ENCODE measurements around the gene GPC5. TPM values are rescaled to one million over a fixed set of nuclear protein-coding genes. Genes with fewer than 3 reads are reported as not detected.

GPC5 gene
- total RNA-seq, 2 donors from 2014 or later, result 0.22 to 0.51 TPM

DNA sequence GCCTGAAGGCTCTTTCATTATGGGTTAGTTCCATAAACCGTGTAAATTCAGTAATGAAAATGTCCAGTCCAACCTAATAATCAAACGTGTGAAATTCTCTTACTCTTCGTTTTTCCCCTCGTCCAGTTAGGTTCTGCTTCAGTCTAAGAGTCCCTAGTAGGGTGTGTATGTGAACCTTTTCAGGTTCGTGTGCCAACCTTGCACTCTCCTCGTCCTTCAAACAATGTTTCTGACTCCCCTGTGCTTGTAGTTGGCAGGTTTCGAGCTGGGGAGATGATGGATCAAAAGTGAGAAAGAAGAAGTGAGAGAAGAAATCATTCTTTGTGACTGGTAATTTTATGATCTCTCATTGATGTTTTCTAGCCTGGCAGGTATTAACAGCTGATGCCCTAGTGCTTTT, 366.1 kb downstream of the GPC5 start:
- Histone ChIP-seq H3K27me3 (ENCODE audit: control insufficient read depth, insufficient read depth, low read length, poor library complexity, severe bottlenecking) (no peaks in the 10 kb centered on the region), H3K9ac (ENCODE audit: extremely low read depth, low read length, poor library complexity, severe bottlenecking) (no peak overlapping the region), H3K4me3 (ENCODE audit: low read length) (no peak overlapping the region), H3K36me3 (ENCODE audit: control insufficient read depth, insufficient read depth, low read length) (no peaks in the 10 kb centered on the region), H3K4me1 (ENCODE audit: control insufficient read depth, insufficient read depth, low read length) (peaks cover 17% of the 10 kb centered on the region), H3K9me3 (ENCODE audit: control insufficient read depth, low read length) (no peaks in the 10 kb centered on the region), H3K27ac (ENCODE audit: low read depth, low read length) (no peak overlapping the region)
- H3K9me3 Mint-ChIP-seq, result no peaks in the 10 kb centered on the region
- 77 to 82% methylated on average over 4 to 7 of the region's 7 CpGs for WGBS, 2 experiments (ENCODE audit: insufficient coverage in 1 of 2, insufficient read length in 1 of 2)
- no peak for DNase-seq
- TF ChIP-seq, protein P1, sequence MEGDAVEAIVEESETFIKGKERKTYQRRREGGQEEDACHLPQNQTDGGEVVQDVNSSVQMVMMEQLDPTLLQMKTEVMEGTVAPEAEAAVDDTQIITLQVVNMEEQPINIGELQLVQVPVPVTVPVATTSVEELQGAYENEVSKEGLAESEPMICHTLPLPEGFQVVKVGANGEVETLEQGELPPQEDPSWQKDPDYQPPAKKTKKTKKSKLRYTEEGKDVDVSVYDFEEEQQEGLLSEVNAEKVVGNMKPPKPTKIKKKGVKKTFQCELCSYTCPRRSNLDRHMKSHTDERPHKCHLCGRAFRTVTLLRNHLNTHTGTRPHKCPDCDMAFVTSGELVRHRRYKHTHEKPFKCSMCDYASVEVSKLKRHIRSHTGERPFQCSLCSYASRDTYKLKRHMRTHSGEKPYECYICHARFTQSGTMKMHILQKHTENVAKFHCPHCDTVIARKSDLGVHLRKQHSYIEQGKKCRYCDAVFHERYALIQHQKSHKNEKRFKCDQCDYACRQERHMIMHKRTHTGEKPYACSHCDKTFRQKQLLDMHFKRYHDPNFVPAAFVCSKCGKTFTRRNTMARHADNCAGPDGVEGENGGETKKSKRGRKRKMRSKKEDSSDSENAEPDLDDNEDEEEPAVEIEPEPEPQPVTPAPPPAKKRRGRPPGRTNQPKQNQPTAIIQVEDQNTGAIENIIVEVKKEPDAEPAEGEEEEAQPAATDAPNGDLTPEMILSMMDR (conservative IDR thresholded peaks at IDR 0.05), result no peak
- H3K36me3 Mint-ChIP-seq (ENCODE audit: low read depth), result no peaks in the 10 kb centered on the region
- no peak overlapping the region for H3K4me3 Mint-ChIP-seq
- H3K27ac Mint-ChIP-seq, result no peak overlapping the region
- H3K27me3 Mint-ChIP-seq (ENCODE audit: insufficient read depth), result no peaks in the 10 kb centered on the region
- H3K4me1 Mint-ChIP-seq, result peaks cover 47% of the 10 kb centered on the region

DNA sequence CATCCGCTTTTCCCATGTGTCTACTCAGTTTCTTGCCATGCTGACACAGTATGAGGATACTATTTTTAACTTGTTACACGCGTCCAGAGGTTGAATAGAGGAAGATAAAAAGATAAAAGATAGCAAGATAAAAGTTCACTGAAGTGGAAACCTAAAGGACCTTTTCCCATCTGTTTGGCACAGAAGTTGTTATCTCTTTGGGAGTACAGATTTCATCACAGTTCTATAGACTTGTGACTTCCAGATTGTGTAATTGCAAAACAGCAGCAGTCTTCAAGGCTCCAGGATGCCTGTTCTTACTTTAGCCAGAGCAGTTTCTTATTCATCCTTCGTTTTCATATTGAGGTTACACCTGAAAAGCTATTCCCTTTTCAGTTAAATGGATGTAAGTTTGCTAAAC, 369.2 kb downstream of the GPC5 start:
- no peaks in the 10 kb centered on the region for H3K36me3 ChIP-seq (ENCODE audit: control insufficient read depth, insufficient read depth, low read length)
- H3K4me3 ChIP-seq (ENCODE audit: low read length), result no peak overlapping the region
- WGBS, 2 experiments (ENCODE audit: insufficient coverage in 1 of 2, insufficient read length in 1 of 2), result 93 to 100% methylated on average over 3 to 4 of the region's 4 CpGs
- H3K9me3 ChIP-seq (ENCODE audit: control insufficient read depth, low read length), result no peaks in the 10 kb centered on the region
- H3K27ac ChIP-seq (ENCODE audit: low read depth, low read length), result no peak overlapping the region
- Mint-ChIP-seq H3K4me3 (no peak overlapping the region), H3K27ac (no peak overlapping the region), H3K27me3 (ENCODE audit: insufficient read depth) (no peaks in the 10 kb centered on the region), H3K9me3 (no peaks in the 10 kb centered on the region), H3K36me3 (ENCODE audit: low read depth) (no peaks in the 10 kb centered on the region), H3K4me1 (peaks cover 25% of the 10 kb centered on the region)
- DNase-seq, result no peak
- no peak overlapping the region for H3K9ac ChIP-seq (ENCODE audit: extremely low read depth, low read length, poor library complexity, severe bottlenecking)
- H3K27me3 ChIP-seq (ENCODE audit: control insufficient read depth, insufficient read depth, low read length, poor library complexity, severe bottlenecking), result no peaks in the 10 kb centered on the region
- TF ChIP-seq, protein P1 (conservative IDR thresholded peaks at IDR 0.05), result no peak
- H3K4me1 ChIP-seq (ENCODE audit: control insufficient read depth, insufficient read depth, low read length), result peaks cover 8% of the 10 kb centered on the region

DNA sequence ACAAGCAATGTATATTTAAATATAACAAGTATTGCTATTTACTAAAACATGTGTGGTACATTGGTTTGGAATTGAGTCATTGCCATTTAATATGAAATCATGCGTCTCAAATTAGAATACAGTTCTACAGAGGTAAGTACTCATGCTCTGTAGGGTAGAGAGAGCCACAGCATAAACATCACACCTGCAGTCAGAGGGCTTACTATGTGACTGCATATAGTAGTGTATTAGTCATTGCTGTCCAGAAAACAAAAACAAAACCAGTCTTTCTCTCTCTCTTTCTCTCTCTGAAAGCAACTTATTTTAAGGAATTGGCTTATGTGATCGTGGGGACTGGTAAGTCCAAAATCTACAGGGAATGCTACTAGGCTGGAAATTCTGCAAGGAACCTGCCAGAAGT, 370.3 kb downstream of the GPC5 start:
- 93% methylated on average over 2 of the region's 2 CpGs; no CpG with 5 or more reads in 1 of the 2 experiments for WGBS, 2 experiments (ENCODE audit: insufficient coverage in 1 of 2, insufficient read length in 1 of 2)

More for the DNA sequence above, 370.3 kb downstream of the GPC5 start:
- H3K36me3 ChIP-seq (ENCODE audit: control insufficient read depth, insufficient read depth, low read length), result no peaks in the 10 kb centered on the region
- Mint-ChIP-seq H3K9me3 (no peaks in the 10 kb centered on the region), H3K36me3 (ENCODE audit: low read depth) (no peaks in the 10 kb centered on the region), H3K27me3 (ENCODE audit: insufficient read depth) (no peaks in the 10 kb centered on the region), H3K27ac (no peak overlapping the region), H3K4me3 (no peak overlapping the region), H3K4me1 (peaks cover 22% of the 10 kb centered on the region)
- no peak overlapping the region for H3K4me3 ChIP-seq (ENCODE audit: low read length)
- H3K27ac ChIP-seq (ENCODE audit: low read depth, low read length), result no peak overlapping the region
- no peaks in the 10 kb centered on the region for H3K9me3 ChIP-seq (ENCODE audit: control insufficient read depth, low read length)
- H3K27me3 ChIP-seq (ENCODE audit: control insufficient read depth, insufficient read depth, low read length, poor library complexity, severe bottlenecking), result no peaks in the 10 kb centered on the region
- peaks cover 8% of the 10 kb centered on the region for H3K4me1 ChIP-seq (ENCODE audit: control insufficient read depth, insufficient read depth, low read length)
- DNase-seq, result no peak
- no peak overlapping the region for H3K9ac ChIP-seq (ENCODE audit: extremely low read depth, low read length, poor library complexity, severe bottlenecking)
- TF ChIP-seq, protein P1 (conservative IDR thresholded peaks at IDR 0.05), result no peak
